Hindlimb muscle (tissue), 1 donor: ENCODE results near the gene RBM33. TPM values are rescaled to one million over a fixed set of nuclear protein-coding genes. Genes with fewer than 3 reads are reported as not detected.

Experiments
- DNase-seq: peaks from one replicate; pipeline ENCODE4 v3.0.0-alpha.2; 2013
- polyA plus RNA-seq: library from polyadenylated mRNA; unstranded; fragments of 120-200 nt; gene quantifications from one replicate; pipeline ENCODE4 v1.2.1, GENCODE V29; 2013; ENCODE audit not compliant: insufficient read length

RBM33 gene
- polyA plus RNA-seq, 1 donor = 28.4 TPM

DNA sequence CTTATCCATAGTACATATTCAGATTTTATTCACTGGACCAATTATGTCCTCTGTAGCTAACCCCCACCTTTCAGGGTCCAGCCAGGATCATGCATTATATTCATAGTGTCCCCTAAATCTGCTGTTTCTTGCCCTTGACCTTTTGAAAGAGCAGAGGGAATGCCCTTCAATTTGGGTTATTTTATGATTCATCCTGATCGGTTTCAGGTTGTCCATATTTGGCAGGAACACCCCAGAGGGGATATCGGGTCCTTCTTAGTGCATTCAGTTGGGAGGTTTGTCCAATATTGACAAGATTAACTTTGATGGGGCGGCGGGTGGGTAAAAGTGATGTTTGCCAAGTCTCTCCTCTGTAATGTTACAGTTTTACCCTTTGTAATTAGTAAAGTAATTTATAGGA lies 106.9 kb downstream of the RBM33 start:
- DNase-seq = no peak

DNA sequence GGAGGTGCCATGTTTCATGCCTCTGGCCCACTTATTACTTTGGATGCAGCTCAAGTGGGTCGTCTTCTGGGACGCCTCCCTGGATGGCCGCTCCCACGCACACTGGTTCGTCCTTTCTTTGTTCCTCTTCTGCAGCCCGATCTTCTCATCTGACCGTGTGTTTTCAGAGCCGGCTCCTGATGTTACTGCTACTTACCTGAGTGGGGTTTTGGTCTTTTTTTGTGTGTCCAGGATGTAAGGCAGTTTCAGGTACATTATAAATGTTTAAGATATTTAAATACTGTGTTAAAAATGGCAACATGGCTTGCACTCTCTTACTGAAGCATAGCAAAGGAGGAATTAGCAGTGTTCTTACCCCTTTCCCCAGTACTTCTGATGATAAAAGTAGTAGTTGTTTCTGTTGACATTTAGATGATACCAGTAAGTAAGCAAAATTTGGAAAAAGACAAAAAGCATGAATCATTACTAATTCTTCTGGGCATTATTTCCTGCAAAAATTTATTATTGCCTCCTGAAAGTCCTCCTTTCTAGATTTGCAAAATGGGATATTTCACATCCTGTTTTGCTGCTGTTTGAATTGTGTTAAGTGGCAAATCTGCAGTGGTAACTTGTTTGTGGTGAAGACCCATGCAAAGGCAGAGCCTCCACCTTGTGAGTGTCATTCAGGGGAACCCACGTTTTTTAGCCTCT lies 108.4 kb downstream of the RBM33 start:
- no peak for DNase-seq

DNA sequence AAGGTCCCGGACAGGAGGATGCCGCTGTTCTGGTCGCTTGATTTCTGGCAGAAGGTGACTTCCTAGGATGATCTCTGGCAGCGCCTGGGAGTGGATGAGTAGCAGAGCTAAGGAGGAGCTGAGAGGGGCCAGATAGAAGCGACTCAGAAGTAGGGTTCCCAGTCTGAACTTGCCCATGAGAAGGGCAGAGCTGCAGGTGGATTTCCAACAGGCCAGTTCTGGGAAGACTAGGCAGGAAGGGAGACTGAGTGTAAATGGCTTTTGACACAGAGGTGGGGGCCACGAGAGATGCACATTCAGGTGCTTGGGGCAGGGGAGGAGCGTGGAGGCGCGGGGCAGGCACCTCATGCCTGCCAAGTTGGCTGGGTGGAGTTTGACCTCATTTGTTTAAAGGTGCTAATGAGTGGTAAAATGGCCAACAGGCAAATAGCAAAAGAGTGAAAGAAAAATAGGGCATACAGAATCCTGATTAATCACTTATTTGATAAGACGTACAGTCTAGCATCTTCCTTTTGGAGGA lies 109.0 kb downstream of the RBM33 start:
- DNase-seq = no peak

DNA sequence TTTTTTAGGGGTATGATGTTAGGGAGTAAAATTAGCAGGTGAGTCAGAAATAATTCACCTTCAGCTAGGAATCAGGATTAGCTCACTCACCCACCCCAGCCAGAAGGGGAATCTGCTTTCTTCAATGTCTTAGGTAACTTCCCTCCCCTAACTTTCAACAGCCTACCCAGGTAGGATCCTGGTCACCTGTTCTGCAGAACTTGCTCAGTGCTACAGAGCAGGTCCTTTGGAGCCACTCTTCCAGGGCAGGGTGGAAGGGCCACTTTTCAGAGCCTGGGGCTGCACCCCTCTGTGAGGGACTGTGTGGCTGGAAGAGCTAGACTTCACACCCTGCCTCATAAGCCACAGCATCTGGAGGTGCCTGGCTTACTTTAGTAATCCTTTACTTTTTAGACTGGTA lies 109.7 kb downstream of the RBM33 start:
- DNase-seq = no peak

DNA sequence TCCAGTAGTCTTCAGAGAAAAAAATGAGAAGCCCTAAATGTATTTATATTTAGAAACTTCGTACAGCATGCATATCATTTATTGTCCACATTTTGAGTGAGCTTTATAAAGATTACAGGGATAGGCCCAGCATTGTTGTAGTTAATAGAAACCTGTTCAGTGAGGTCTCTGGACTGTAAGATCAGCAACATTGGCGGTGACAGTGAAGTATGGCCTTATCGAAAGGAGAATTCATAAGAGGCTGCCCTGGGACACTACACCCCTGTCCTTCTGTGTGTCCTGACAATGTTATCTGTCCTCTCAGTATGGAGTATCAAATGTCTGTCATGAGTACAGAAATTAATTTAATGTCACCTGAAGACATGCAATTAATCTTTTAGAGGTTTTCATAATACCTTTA lies 110.6 kb downstream of the RBM33 start:
- DNase-seq = no peak

DNA sequence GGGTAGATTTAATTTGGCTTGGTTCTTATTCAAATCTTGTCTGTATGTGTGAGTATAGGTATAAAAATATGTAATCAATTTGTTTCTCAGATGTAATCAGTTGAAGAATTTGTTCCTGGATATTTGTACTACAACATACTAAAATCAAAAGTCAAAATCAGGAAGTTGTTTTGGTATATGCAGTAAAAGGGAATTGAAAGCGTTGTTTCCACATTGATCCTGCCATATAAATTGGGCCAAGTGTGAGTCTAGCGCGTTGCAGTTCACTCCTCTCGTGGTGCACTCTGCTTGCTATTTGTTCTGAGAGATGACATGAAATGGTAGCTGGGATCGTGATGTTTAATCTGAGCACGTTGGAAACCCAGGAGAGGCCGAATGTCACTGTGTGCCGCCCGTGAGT lies 111.9 kb downstream of the RBM33 start:
- no peak for DNase-seq

DNA sequence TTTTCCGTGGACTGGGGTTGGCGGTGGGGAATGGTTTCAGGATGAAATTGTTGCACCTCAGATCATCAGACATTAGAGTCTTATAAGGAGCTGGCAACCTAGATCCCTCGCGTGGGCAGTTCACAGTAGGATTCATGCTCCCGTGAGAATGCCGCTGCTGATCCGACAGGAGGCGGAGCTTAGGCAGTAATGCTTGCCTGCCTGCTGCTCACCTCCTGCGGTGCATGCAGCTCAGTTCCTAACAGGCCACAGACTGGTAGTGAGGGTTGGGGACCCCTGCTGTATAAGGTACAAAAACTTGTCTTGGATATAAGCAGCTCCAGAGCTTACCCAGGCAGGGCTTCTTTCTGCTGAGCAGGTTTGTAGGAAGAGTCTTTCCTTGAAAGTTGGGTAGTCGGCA lies 113.9 kb downstream of the RBM33 start:
- DNase-seq = no peak

DNA sequence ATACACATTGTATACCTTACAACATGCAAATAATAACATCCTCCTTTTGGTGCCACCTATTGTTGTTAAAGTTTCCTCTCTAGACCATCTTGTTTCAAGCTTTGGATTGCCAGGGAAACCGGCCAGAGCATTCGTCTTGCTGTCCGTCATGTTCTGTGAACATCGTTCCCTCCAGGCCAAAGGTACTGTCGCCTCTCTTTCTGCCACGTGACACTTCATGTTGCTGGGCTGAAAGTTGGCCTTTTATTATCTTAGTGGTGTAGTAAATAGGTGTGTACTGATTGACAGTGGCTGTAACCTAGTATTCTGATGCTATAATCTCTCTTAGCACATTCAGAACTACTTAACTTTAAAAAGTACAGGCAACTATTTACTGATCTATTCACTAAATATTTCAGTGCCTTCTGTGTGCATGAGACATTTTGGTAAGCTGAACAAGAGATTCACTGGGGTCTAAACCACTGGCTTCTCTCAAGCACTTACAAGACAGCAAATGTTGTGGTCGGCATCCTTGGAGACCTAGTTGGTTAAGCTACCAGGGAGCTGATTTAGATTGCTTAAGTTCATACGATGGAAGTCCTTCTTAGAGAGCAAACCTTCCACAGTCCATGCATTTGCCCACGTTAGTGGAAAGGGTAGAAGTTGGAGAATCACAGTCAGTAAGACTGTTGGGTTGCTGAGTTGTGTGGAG lies 115.4 kb downstream of the RBM33 start:
- no peak for DNase-seq

DNA sequence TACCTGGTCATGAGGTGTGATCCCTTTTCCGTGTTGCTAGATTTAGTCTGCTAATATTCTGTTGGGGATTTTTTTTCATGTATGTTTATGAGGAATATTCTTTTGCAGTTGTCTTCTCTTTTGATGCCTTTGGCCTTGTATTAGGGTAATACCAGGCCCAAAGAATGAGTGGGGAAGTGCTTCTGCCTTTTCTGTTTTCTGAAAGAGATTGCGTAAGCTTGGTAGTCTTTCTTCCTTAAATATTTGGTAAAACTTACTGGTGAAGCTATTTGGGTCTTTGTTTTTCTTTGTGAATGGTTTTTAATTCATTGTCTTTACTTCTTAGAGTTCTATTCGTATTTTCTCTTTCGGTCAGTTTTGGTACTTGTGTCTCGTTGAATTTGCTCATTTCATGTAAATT lies 116.7 kb downstream of the RBM33 start:
- no peak for DNase-seq

DNA sequence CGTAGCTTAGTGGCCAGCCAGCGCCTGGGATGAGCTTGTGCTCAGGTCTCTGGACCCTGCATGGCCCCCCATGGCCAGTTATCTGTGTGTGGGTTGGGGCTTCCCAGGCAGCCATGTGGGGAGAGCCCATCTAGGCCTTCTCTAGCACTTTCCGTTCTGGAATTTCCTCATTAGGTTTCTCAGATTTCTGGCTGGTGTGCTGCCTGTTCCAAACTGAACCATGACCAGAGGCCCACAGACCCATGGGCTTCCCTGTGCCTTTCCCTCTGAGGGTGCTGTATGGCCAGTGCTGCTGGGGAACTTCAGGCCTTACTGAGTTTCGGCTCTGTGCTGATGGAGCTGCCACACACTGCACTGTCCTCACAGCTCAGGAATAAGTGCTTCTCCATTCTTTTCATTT lies 117.6 kb downstream of the RBM33 start:
- DNase-seq = no peak

DNA sequence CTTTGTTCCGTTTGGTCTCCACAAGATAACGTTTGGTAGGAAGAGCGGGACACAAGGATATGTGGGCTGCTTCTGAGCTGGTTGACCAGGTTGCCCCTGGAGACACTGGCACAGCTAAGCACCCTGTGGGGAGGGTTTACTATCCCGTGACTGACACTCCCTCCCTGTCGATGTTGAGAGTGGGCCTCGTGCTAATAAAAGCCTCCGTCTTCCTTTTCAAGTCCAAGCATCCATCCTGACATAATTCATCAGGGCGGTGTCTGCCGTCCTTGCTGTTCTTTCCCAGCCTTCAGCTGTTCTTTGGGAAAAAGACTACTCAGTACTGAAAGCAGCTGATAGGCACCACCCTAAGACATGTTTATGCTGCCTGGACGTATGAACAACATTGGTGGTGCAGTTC lies 118.2 kb downstream of the RBM33 start:
- DNase-seq = no peak

DNA sequence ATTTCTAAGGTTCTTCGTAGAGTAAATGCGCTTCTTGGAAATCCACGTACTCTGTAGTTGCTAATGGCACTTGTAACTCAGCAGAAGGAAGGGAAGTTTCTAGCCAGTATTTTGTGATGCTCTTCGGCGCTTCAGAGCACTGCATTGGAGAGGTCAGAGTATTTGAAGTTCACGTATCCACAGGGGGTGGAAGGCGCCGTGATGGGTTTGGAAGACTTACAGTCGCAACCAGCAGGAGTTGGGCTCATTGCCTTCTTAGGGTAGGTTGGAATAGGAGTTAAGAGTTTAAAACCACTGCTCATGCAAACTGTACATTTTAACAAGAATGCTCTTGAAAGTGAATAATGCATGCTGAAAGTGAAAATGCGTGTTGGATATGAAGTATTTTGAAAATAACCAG lies 118.7 kb downstream of the RBM33 start:
- no peak for DNase-seq

DNA sequence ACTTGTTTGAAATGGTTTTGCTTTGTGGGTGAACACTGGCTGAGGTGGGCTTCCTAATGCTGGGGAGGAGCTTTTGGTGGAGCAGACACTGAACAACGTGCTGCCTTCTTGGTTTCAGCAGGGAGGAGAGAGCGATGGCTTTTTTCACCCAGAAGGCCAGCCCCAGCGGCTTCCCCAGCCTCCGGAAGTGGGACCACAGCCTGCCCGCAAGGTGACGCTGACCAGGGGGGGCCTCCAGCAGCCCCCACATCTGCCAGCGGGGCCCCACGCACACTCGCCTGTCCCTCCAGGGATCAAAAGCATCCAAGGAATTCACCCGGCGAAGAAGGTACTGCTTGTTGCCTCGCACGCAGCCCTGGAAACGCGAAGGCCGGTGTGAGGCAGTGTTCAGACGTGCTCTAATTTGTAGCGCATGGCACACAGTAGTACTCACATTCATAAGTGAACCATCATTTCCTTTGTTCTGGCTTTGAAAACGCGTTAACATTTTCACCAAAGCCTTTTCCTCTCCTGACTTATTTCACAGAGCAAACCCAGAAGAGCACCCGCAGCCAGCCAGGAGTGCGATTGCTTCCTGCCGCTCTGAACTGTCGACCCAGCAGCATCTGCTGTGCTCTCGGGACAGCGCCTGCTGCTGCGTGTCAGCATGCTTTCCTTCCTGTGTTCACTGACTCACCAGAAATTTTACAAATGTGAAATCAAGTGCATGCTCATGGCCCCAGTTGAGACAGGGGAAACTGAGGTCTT lies 119.4 kb downstream of the RBM33 start:
- DNase-seq = peak; percentile 24

DNA sequence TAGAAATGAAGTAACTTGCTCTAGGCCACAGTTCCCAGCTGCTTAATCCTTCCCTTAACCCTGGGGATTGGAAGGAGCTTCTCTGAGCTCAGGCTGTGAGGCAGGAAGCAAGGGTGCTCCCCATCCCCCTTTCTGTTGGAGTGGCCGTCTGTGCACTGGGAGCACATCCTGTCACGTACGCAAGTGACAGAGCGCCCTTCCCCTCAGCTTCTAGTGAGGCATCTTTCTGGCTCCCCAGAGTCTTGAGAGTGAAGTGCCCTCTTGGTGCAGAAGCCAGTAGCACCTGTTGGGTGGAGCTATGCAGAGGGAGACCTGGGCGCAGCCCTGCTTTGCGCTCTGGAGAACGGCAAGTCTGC lies 120.0 kb downstream of the RBM33 start:
- no peak for DNase-seq

DNA sequence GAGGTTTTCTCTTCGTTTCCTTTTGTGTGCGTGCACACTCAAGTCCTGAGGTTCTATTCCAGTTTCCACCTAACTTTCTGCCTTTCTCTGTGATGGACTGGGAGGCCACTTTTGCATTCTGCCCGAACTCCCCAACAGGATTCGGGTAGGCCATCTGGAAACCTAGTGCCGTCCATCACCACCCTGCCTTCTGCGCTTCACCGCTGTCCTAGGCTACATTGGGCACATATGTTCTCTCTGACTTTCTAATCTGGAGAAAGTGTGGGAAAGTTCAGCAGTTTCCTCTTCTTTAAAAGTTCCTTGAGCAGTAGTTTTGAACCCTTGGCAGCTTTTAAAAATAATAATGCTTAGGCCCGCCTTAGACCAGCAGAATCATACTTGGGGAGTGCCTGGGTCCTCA lies 121.0 kb downstream of the RBM33 start:
- no peak for DNase-seq

DNA sequence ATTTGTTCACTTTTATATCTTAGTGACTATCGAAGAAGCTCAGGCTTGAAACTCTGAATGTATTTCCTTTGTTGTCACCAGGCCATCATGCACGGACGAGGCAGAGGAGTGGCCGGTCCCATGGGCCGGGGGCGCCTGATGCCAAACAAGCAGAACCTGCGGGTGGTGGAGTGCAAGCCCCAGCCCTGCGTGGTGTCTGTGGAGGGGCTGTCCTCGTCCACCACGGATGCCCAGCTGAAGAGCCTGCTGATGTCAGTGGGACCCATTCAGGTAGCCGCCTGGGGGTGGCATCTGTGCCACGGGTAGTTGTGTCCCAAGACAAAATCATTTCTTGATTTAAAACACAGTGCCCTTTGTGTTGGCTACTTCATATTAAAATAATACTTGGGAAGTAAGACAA lies 121.9 kb downstream of the RBM33 start:
- DNase-seq = no peak

DNA sequence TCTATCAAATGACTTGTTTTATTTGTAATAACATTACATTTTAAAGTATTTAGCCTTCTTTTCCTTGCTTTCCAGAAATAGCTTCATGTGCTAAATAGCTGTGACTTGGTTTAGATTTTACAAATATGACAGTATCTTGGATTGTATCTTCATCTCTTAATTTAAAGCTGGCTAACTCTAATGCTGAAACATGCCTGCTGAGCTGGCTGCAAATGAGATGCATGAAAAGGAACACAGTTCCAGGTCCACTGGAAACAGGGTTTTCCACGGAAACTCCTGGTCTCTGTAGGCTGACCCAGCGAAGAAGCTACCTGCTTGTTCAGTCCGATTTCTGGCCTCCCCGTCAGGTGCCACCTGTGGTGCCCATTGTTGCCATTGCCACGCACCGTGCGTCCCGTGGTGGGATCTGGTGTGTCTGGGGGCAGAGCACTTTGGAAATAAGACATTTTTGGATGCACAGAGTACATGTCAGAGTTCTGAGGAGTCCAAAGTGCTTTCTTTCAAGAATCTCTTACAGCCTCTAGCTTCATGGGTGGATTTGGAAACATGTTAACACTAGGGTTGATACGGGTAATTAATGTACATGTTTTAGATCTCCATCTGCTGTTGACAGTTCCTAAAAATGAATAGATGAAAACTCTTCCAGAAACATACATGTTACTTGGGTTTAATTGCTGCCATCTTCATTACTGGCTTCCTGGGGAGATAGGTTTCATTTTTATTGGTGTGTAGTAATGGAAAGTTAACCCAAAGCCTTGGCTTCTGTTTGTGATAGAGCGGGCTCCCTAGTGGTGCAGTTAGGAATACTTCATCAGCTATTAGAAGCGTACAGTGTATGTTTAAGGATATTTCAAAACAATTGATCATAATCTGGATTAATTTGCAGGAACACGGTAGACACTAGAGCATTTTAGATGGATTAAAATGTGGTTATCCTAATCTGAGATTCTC lies 122.8 kb downstream of the RBM33 start:
- no peak for DNase-seq

DNA sequence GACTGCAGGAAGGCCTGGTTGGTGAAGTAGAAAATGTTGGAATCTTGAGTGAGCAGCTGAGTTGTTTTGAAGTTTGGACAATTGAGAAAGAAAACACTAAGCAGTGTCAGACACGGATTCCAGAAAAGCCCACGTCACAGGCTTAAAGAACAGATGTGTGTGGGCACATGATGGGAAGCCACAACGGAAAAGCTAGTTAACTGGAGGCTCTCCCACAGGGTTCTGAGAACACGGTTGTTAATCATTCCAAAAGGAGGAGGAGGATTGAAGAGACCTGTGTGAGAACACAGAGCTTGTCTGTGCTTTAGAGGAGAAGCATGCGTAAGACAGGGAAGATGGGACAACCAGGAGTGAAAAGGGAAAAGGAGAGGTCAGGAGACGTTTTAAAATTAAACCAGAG lies 125.2 kb downstream of the RBM33 start:
- DNase-seq = no peak

DNA sequence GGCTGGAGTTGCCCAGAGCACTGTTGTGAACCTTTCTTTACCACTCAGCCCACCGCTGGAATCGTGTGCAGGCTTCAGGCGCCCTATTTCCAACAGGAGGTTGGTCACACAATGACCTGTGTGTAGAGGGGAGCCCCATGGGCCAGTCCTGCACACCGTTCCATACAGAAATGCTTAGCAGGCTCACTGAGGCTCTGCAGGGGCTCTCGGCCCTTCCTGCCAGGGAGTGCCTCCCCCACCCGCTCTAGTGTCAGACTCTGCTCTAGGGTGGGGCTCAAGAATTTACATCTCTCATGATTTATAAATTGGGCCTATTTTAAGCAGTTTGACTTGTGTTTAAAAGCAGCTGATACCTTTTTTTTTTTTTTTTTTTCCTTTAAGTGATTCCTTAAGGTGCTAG lies 125.8 kb downstream of the RBM33 start:
- DNase-seq = no peak

DNA sequence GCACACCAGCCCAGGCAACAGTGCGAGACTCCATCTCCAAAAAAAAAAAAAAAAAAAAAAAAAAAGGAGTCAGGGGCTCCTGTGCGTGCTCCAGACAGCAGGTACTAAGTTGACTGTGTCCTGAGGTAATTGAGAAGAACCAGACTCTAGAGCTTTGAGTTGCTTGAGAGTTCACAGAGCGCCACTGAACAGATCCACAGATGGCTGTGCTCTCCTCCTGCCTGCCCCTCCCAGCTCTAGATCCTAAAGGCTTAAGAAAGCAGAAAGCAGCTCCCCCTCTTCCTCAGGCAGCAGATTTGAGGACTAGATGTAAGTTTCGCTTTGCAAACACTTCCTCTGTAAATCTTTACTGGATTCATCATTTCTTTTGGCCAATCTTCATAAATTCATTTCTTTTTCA lies 129.1 kb downstream of the RBM33 start:
- no peak for DNase-seq

DNA sequence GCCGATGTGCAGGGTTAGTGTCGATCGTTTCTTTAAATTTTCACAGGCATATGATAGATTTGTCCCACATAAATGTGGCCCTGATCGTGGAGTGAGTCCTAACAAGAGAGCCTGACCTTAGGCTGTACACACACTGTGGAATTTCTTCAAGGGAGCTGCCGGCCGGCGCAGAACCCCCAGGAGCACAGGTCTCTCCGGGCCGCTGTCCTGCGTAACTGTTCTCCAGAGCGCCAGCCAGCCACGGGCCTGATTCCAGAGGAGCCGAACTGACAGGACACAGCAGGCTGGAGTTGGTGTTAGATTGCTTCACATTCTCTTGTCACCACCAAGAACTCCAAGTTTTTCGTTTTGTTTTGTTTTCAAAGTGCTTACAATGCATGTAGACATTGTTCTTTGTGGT lies 130.5 kb downstream of the RBM33 start:
- no peak for DNase-seq

DNA sequence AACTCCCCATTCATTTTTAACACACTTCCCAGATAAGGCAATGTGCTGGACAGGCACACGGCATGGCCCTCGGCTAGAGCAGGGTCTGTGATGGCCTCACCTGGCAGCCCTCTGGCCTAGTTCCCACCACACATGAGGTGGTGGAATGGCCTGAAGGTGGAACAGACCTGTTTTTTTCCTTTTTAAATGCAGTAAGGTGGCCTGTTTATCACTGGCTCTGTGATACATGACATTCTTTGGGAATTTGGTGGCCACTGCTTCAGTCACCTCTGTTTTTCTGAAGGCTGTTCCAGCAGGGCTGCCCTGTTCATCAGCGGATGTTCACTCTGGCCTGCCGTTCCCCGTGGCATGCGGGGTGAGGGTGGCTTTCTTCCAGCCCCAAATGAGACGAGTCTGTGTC lies 131.2 kb downstream of the RBM33 start:
- no peak for DNase-seq

DNA sequence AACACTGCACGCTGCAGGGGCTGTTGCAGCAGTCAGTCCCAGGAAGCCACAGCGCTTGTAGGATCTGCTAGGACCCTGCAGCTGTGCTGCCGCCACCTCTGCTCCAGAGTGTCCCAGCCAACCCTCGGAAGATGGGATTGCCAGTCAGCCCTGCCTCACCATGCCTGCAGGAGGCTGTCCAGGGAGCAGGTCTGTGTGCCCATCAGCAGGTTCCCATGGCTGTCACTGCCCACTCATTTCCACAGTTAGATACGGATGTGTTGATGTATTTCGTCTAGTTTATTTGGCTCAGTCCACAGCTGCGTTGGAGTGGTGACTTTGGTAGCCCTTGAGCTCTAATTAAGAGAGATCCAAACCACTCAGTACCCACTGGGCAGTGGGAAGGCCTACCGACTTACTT lies 132.1 kb downstream of the RBM33 start:
- no peak for DNase-seq
